Ascending aorta (tissue), 2 donors: Measurements from ENCODE around the gene SORCS2. TPM values are rescaled to one million over a fixed set of nuclear protein-coding genes. Genes with fewer than 3 reads are reported as not detected.

Experiments
- DNase-seq, 2 donors: peaks; one replicate each; pipeline ENCODE4 v3.0.0-alpha.2; 2019; ENCODE audit warnings: low spot score in 2 of 2
- H3K27ac ChIP-seq, 2 donors: fragments of 200-600 bp; sonication (generic); one replicate each; pipeline ENCODE4 v1.5.1; 2016 to 2017; ENCODE audit warnings: mild to moderate bottlenecking in 1 of 2
- H3K27me3 ChIP-seq: fragments of 200-600 bp; sonication (generic); one replicate; pipeline ENCODE4 v1.5.1; 2017
- H3K36me3 ChIP-seq, 2 donors: fragments of 200-600 bp; sonication (generic); one replicate each; pipeline ENCODE4 v1.5.1; 2016
- H3K4me1 ChIP-seq, 2 donors: fragments of 200-600 bp; sonication (generic); one replicate each; pipeline ENCODE4 v1.5.1; 2016 to 2017; ENCODE audit warnings: mild to moderate bottlenecking in 1 of 2
- H3K4me3 ChIP-seq, 2 donors: fragments of 200-600 bp; sonication (generic); one replicate each; pipeline ENCODE4 v1.5.1; 2016 to 2017; ENCODE audit warnings: mild to moderate bottlenecking in 1 of 2
- H3K9me3 ChIP-seq, 2 donors: fragments of 200-600 bp; sonication (generic); one replicate each; pipeline ENCODE4 v1.5.1; 2016
- intact Hi-C: fragments of 100-400 bp; cut with DNase I; formaldehyde crosslinking; loops from one replicate; pipeline ENCODE4 v1.15.1; 2023
- total RNA-seq: library from RNA; depleted of rRNA; stranded (reverse); fragments of >200 nt; gene quantifications from one replicate; pipeline ENCODE4 v1.1.0, GENCODE V29; 2016
- TF ChIP-seq, protein P1 (sequence below), 3 experiments: fragments of 200-600 bp in 2 of 3; fragments of 450-650 bp in 1 of 3; sonication (generic) in 2 of 3; IDR thresholded peaks; one replicate each; pipeline ENCODE4 v1.5.1; 2016 to 2019; ENCODE audit warnings: antibody characterized with exemption in 3 of 3, mild to moderate bottlenecking in 1 of 3, moderate library complexity in 1 of 3

SORCS2 gene
- total RNA-seq, 1 donor from 2014 or later = 0.32 TPM

DNA sequence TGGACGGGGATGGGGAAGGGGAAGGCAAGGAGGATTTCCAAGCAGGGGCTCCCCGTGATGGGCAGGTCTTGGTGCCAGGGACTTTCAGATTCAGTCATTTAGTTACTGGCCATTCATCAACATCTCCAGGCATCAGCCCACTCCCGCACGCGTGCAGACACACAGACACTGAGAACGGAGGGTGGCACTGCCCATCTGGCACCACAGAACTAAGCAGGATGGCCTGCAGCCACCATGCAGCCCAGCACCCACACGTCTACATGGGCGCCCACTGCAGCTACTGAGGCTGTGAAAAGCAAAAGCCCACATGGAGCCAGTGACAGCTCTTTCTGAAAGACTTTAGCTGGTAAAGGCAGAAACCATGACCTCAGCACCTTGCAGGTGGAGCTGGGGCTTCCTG is 418.5 kb downstream of the SORCS2 start:
- no peaks in the 10 kb centered on the region for H3K27me3 ChIP-seq
- no peak for DNase-seq
- H3K4me3 ChIP-seq = no peak overlapping the region
- intact Hi-C loops = no loop called here
- no peaks in the 10 kb centered on the region for H3K4me1 ChIP-seq
- TF ChIP-seq, protein P1, sequence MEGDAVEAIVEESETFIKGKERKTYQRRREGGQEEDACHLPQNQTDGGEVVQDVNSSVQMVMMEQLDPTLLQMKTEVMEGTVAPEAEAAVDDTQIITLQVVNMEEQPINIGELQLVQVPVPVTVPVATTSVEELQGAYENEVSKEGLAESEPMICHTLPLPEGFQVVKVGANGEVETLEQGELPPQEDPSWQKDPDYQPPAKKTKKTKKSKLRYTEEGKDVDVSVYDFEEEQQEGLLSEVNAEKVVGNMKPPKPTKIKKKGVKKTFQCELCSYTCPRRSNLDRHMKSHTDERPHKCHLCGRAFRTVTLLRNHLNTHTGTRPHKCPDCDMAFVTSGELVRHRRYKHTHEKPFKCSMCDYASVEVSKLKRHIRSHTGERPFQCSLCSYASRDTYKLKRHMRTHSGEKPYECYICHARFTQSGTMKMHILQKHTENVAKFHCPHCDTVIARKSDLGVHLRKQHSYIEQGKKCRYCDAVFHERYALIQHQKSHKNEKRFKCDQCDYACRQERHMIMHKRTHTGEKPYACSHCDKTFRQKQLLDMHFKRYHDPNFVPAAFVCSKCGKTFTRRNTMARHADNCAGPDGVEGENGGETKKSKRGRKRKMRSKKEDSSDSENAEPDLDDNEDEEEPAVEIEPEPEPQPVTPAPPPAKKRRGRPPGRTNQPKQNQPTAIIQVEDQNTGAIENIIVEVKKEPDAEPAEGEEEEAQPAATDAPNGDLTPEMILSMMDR (IDR thresholded peaks at IDR 0.05) = no peak
- no peaks in the 10 kb centered on the region for H3K9me3 ChIP-seq
- no peak overlapping the region for H3K27ac ChIP-seq
- no peaks in the 10 kb centered on the region for H3K36me3 ChIP-seq

DNA sequence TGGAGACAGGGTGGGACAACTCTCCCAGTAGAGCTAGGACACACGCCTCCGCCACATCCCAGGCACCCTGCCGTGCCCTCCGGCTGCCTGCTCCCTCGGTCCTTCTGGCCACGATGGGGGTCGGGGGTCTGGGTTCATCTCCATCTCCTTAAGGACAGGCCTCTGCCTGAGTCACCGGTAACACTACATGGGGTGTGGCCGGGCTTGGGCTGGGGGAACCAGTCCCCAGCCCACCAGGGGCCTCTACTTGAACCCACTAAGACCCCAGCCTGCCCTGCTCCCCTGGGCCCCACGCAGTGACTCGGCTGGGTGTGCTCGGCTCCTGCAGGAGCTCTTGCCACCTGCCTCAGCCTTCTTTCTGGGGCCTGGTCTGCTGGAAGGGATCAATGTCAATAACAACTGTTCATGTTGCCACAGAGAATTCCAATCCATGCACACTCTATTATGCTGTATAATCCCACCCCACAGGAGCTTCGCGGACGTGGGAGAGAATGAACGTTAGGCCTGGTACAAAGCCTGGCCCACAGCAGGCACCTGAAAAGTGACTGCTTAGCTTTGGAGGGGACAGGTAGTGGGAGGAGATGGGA is 420.1 kb downstream of the SORCS2 start:
- no peak for DNase-seq

DNA sequence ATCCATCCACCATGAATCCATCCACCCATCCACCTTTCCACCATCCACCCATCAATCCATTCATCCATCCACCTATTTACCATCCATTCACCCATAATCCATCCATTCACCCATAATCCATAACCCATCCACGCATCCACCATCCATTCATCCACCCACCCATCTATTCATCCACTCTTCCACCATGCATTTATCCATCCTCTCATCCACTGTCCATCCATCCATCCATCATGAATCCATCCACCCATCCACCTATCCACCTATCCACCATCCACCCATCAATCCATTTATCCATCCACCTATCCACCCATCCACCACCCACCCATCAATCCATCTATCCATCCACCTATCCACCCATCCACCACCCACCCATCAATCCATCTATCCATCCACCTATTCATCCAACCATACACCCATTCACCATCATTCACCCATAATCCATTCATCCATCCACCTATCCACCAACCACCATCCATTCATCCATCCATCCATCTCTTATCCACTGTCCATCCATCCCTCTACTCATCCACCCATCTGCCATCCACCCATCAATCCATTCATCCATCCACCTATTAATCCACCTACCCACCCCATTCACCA is 422.1 kb downstream of the SORCS2 start:
- Histone ChIP-seq H3K27ac (no peak overlapping the region), H3K9me3 (no peaks in the 10 kb centered on the region), H3K36me3 (no peaks in the 10 kb centered on the region), H3K27me3 (no peaks in the 10 kb centered on the region), H3K4me1 (no peaks in the 10 kb centered on the region), H3K4me3 (no peak overlapping the region)
- DNase-seq = no peak
- intact Hi-C loops = no loop called here
- TF ChIP-seq, protein P1 (IDR thresholded peaks at IDR 0.05) = no peak

More for the DNA sequence above, 420.1 kb downstream of the SORCS2 start:
- TF ChIP-seq, protein P1 (IDR thresholded peaks at IDR 0.05) = no peak
- intact Hi-C loops = no loop called here
- Histone ChIP-seq H3K4me1 (no peaks in the 10 kb centered on the region), H3K27ac (no peak overlapping the region), H3K9me3 (no peaks in the 10 kb centered on the region), H3K27me3 (no peaks in the 10 kb centered on the region), H3K36me3 (no peaks in the 10 kb centered on the region), H3K4me3 (no peak overlapping the region)

DNA sequence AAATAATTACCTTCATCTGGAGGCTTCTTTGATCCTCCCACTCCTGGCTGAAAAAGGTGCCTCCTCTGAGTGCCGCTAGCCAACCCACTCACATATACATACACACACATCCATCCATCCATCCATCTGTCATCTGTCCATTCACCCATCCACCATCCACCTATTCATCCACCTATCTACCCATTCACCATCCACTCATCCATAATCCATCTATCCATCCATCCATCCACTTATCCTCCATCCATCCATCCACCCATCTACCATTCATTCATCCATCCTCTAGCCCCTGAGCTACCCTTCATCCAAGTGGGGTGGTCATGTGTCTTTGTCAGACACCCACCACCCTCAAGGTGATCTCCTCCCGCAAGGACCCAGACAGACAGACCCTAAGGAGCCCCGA is 423.9 kb downstream of the SORCS2 start:
- TF ChIP-seq, protein P1 (IDR thresholded peaks at IDR 0.05) = no peak
- Histone ChIP-seq H3K4me1 (no peaks in the 10 kb centered on the region), H3K36me3 (no peaks in the 10 kb centered on the region), H3K27ac (no peak overlapping the region), H3K27me3 (no peaks in the 10 kb centered on the region), H3K9me3 (no peaks in the 10 kb centered on the region), H3K4me3 (no peak overlapping the region)
- intact Hi-C loops = no loop called here
- no peak for DNase-seq

DNA sequence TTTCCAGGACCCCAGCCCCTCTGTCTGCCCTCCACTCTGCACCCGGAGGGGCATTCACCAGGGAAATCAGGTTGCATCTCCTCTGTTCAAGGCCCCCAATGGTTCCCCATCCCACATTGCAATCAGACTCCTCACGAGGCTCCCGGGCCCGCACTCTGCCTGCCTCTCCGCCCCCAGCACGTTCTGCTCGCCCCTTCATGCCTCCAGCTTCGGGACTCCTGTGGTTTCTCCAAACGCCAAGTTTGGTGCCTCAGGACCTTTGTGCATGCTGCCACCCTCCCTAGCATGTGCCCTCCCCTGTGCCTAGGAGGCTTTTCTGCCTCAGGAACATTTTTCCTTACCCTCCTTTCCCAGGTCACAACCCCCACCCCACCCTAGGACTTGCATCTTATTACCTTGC is 426.0 kb downstream of the SORCS2 start:
- no peaks in the 10 kb centered on the region for H3K9me3 ChIP-seq
- no peak overlapping the region for H3K27ac ChIP-seq
- H3K27me3 ChIP-seq = no peaks in the 10 kb centered on the region
- no peak overlapping the region for H3K4me3 ChIP-seq
- TF ChIP-seq, protein P1 (IDR thresholded peaks at IDR 0.05) = no peak
- DNase-seq = no peak
- no peaks in the 10 kb centered on the region for H3K4me1 ChIP-seq
- no peaks in the 10 kb centered on the region for H3K36me3 ChIP-seq
- intact Hi-C loops = no loop called here
